Muscle layer of colon (tissue), 2 donors: ENCODE data around the gene CT47C1.

Experiments used
- H3K27ac ChIP-seq: one replicate; pipeline ENCODE4 v1.7.0; 2013; ENCODE audit warnings: low read depth, mild to moderate bottlenecking, low read length, moderate library complexity
- H3K27me3 ChIP-seq, 2 donors: one replicate each; pipeline ENCODE4 v1.7.0; 2013; ENCODE audit warnings: low read length in 2 of 2, mild to moderate bottlenecking in 2 of 2; ENCODE audit not compliant: insufficient read depth in 2 of 2, control insufficient read depth in 1 of 2
- H3K36me3 ChIP-seq: one replicate; pipeline ENCODE4 v1.7.0; 2013; ENCODE audit warnings: mild to moderate bottlenecking, low read length; ENCODE audit not compliant: insufficient read depth
- H3K4me1 ChIP-seq: one replicate; pipeline ENCODE4 v1.7.0; 2013; ENCODE audit warnings: mild to moderate bottlenecking, low read length; ENCODE audit not compliant: insufficient read depth
- H3K4me3 ChIP-seq, 2 donors: one replicate each; pipeline ENCODE4 v1.7.0; 2013; ENCODE audit warnings: low read length in 2 of 2, low read depth in 1 of 2, mild to moderate bottlenecking in 1 of 2, moderate library complexity in 1 of 2
- H3K9ac ChIP-seq: one replicate; pipeline ENCODE4 v1.7.0; 2013; ENCODE audit warnings: low read length
- H3K9me3 ChIP-seq: one replicate; pipeline ENCODE4 v1.7.0; 2013; ENCODE audit warnings: mild to moderate bottlenecking, low read length
- donor health status: abdominal sarcoma.
- donor health status: Adenocarcinoma of cecum.

CT47C1 gene

DNA sequence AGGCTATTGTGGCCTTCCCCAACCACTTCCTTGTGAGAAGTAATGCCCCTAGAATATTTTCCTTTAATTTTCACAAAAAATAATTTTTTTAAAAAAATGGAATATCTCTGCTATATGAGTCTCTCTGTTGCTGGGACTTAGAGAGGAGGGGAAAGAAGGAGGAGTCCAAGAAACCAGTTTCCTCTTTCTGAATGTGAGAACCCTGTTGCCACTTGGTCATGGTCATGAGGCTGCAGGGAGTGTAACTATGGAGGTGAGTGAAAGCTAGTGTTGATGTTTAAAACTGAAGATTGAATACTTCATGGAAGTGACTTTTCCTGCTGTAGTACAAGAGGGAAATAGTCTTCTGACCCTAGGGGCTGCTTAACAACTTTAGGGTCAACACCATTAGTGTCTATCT is 34.4 kb downstream of the CT47C1 start:
- Histone ChIP-seq H3K36me3 (no peaks in the 10 kb centered on the region), H3K4me1 (no peaks in the 10 kb centered on the region), H3K4me3 (no peak overlapping the region), H3K27ac (no peak overlapping the region), H3K9me3 (no peaks in the 10 kb centered on the region), H3K27me3 (peaks cover 0 to 3% of the 10 kb centered on the region in 2 donors), H3K9ac (no peak overlapping the region)

DNA sequence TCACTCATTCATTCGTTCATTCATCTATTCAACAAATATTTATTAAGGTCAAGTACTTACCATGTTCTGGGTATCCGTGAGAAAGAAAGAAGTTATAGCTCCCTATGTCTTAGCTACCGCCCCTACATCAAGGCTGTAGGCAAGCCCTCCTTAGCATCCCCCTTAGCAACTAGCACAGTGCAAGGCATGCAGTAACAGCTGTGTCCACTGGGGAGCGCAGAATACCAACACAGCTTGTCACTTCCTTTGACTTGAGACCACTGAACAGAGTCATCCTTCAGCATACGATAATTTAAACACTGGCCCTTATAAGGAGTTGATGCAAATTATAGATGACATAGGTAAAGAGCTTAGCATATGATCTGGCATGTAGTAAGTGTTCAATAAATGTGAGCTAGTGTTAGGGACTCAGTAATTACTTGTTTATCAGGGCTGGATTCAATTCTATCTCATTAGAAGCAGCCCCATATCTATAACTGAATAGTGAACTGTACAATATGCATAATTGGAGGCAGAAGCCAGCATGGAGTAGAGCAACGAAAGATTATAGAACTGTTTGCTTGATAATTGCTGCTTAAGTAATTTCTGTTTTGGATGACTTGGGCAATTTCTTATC is 46.1 kb downstream of the CT47C1 start:
- Histone ChIP-seq H3K4me1 (no peaks in the 10 kb centered on the region), H3K27me3 (peaks cover 0 to 13% of the 10 kb centered on the region in 2 donors), H3K9me3 (no peaks in the 10 kb centered on the region), H3K27ac (no peak overlapping the region), H3K4me3 (no peak overlapping the region), H3K9ac (no peak overlapping the region), H3K36me3 (no peaks in the 10 kb centered on the region)

DNA sequence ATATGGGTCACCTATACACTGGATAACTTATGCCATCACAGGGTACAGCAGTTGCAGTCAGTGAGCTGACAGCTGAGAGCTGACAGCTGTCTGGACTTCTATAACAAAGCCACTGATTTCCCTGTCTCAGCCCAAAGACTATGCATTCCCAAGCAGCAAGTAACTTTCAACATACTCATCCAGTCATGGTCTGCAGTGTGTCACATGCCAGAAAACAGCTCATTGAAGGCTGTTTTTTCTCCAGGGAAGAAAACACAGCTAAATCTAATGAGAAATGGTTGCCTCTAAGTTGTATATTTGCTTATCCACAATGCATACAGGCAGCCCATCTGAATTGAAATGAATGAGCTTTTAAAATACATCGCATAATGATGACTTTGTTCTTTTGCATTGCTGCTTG is 48.5 kb downstream of the CT47C1 start:
- no peak overlapping the region for H3K9ac ChIP-seq
- H3K27me3 ChIP-seq = peaks cover 0 to 13% of the 10 kb centered on the region in 2 donors
- H3K4me1 ChIP-seq = no peaks in the 10 kb centered on the region
- H3K9me3 ChIP-seq = no peaks in the 10 kb centered on the region
- no peak overlapping the region for H3K27ac ChIP-seq
- H3K4me3 ChIP-seq = no peak overlapping the region
- no peaks in the 10 kb centered on the region for H3K36me3 ChIP-seq
